IMR-90 (cell line): ENCODE data around the gene CNNM2. TPM values are rescaled to one million over a fixed set of nuclear protein-coding genes. Genes with fewer than 3 reads are reported as not detected.

Experiments
- ATAC-seq: fragments of 200-7000 bp; cut with Tn5 transposase; 2 replicates; pipeline ENCODE4 v1.9.1; 2020; ENCODE audit warnings: low read depth, mild to moderate bottlenecking, moderate library complexity
- BruUV-seq: library from RNA; stranded (reverse); fragments of 400-500 nt; replicated peaks from 2 replicates; lab custom pipeline; 2021; lab: Mats Ljungman, UMichigan
- CTCF ChIA-PET: fragments of 300-600 bp; formaldehyde crosslinking; extraction: SDS; loops from one replicate; lab custom pipeline; 2021; ENCODE audit warnings: antibody characterized with exemption; lab: Yijun Ruan, JAX
- POLR2A ChIA-PET: fragments of 300-600 bp; sonication (Branson Sonifier 250); formaldehyde crosslinking; loops from one replicate; lab custom pipeline; 2022; ENCODE audit warnings: antibody characterized with exemption; ENCODE audit not compliant: unreplicated experiment; lab: Charles Lee
- DNase-seq: peaks from one replicate; pipeline ENCODE4 v3.0.0; 2013
- H2AFZ ChIP-seq: replicated peaks from 2 replicates; pipeline ENCODE3; 2013; ENCODE audit warnings: low read length, mild to moderate bottlenecking; ENCODE audit not compliant: poor library complexity
- H2AK5ac ChIP-seq: 2 replicates; pipeline ENCODE4 v1.6.1; 2013; ENCODE audit warnings: low read depth, low read length, inconsistent platforms
- H2AK9ac ChIP-seq: replicated peaks from 2 replicates; pipeline ENCODE3; 2013; ENCODE audit warnings: mild to moderate bottlenecking, low read depth, low read length, moderate library complexity; ENCODE audit not compliant: poor library complexity
- H2BK120ac ChIP-seq: 2 replicates; pipeline ENCODE4 v1.6.1; 2013; ENCODE audit warnings: low read depth, low read length, inconsistent platforms
- H2BK15ac ChIP-seq: 3 replicates; pipeline ENCODE4 v1.6.1; 2013; ENCODE audit warnings: low read depth, low read length, inconsistent platforms
- H2BK20ac ChIP-seq: 2 replicates; pipeline ENCODE4 v1.6.1; 2013; ENCODE audit warnings: low read depth, mild to moderate bottlenecking, inconsistent platforms, low read length, moderate library complexity
- H2BK5ac ChIP-seq: 2 replicates; pipeline ENCODE4 v1.6.1; 2013; ENCODE audit warnings: mild to moderate bottlenecking, low read depth, low read length, inconsistent platforms; ENCODE audit not compliant: poor library complexity, severe bottlenecking
- H3K14ac ChIP-seq: replicated peaks from 2 replicates; pipeline ENCODE4 v1.6.1; 2013; ENCODE audit warnings: low read depth, low read length, inconsistent platforms
- H3K18ac ChIP-seq: 2 replicates; pipeline ENCODE4 v1.6.1; 2013; ENCODE audit warnings: low read depth, low read length, control low read depth
- H3K23ac ChIP-seq: 2 replicates; pipeline ENCODE4 v1.6.1; 2013; ENCODE audit warnings: low read depth, low read length, inconsistent platforms
- H3K27ac ChIP-seq: 2 replicates; pipeline ENCODE4 v1.5.1; 2013; ENCODE audit warnings: mild to moderate bottlenecking, control low read depth, low read length; ENCODE audit not compliant: insufficient read depth
- H3K27me3 ChIP-seq: 2 replicates; pipeline ENCODE4 v1.6.1; 2013; ENCODE audit warnings: low read length; ENCODE audit not compliant: control insufficient read depth, insufficient read depth
- H3K36me3 ChIP-seq: 2 replicates; pipeline ENCODE4 v1.6.1; 2013; ENCODE audit warnings: low read length, mixed read lengths; ENCODE audit not compliant: control insufficient read depth, insufficient read depth
- H3K4ac ChIP-seq: 2 replicates; pipeline ENCODE4 v1.6.1; 2013; ENCODE audit warnings: low read depth, low read length, inconsistent platforms
- H3K4me1 ChIP-seq: 2 replicates; pipeline ENCODE4 v1.6.1; 2013; ENCODE audit warnings: low read length, mixed read lengths; ENCODE audit not compliant: control insufficient read depth, insufficient read depth
- H3K4me2 ChIP-seq: 2 replicates; pipeline ENCODE4 v1.6.1; 2013; ENCODE audit warnings: low read depth, mild to moderate bottlenecking, control low read depth, low read length, moderate library complexity
- H3K4me3 ChIP-seq: 2 replicates; pipeline ENCODE4 v1.5.1; 2013; ENCODE audit warnings: low read depth, mild to moderate bottlenecking, control low read depth, low read length, moderate library complexity; ENCODE audit not compliant: insufficient read depth
- H3K56ac ChIP-seq: 2 replicates; pipeline ENCODE4 v1.6.1; 2013; ENCODE audit warnings: low read length, inconsistent platforms; ENCODE audit not compliant: insufficient read depth; ENCODE audit errors: extremely low read depth
- H3K79me1 ChIP-seq, 2 experiments: 2 replicates each; pipeline ENCODE4 v1.6.1; 2013; ENCODE audit warnings: low read length in 2 of 2, inconsistent platforms in 1 of 2, low read depth in 1 of 2
- H3K9ac ChIP-seq: 2 replicates; pipeline ENCODE4 v1.6.1; 2013; ENCODE audit warnings: low read depth, low read length, control low read depth
- H3K9me1 ChIP-seq: 2 replicates; pipeline ENCODE4 v1.6.1; 2013; ENCODE audit warnings: low read length, inconsistent platforms; ENCODE audit not compliant: insufficient read depth
- H3K9me3 ChIP-seq: 2 replicates; pipeline ENCODE4 v1.6.1; 2013; ENCODE audit warnings: low read length; ENCODE audit not compliant: control insufficient read depth, insufficient read depth
- H4K20me1 ChIP-seq: 2 replicates; pipeline ENCODE4 v1.6.1; 2013; ENCODE audit warnings: low read length, inconsistent platforms; ENCODE audit not compliant: insufficient read depth
- H4K5ac ChIP-seq: 2 replicates; pipeline ENCODE4 v1.6.1; 2013; ENCODE audit warnings: mild to moderate bottlenecking, low read depth, low read length, control low read depth
- H4K8ac ChIP-seq, 2 experiments: 2 replicates each; pipeline ENCODE4 v1.6.1; 2013; ENCODE audit warnings: low read depth in 2 of 2, low read length in 2 of 2, control low read depth in 1 of 2, inconsistent platforms in 1 of 2
- H4K91ac ChIP-seq: 2 replicates; pipeline ENCODE4 v1.6.1; 2013; ENCODE audit warnings: low read depth, low read length, inconsistent platforms; ENCODE audit not compliant: insufficient read depth
- RFX5 ChIP-seq: IDR thresholded peaks from 2 replicates; pipeline ENCODE4 v1.8.0; 2012; ENCODE audit warnings: low read depth, mild to moderate bottlenecking, low read length, moderate library complexity
- SMC3 ChIP-seq: fragments of 150-350 bp; IDR thresholded peaks from 2 replicates; pipeline ENCODE4 v1.6.1; 2016; ENCODE audit warnings: low read depth, mild to moderate bottlenecking, antibody characterized with exemption, low read length, moderate library complexity
- WGBS, 2 experiments: methylation state at CpG; one replicate each; pipeline versions ENCODE4 v1.1.5 to v1.1.7; 2013; ENCODE audit warnings: missing lambda C conversion rate in 2 of 2; ENCODE audit not compliant: insufficient read length in 1 of 2; ENCODE audit errors: extremely low coverage in 2 of 2; 5-methylcytosine and 5-hydroxymethylcytosine counted together
- dilution Hi-C: fragments of 300-500 bp; cut with HindIII; formaldehyde crosslinking; loops from one replicate; pipeline ENCODE4 v1.14.3; 2018; ENCODE audit warnings: low sequenced_read_pairs; ENCODE audit not compliant: unreplicated experiment
- in situ Hi-C: fragments of 300-500 bp; cut with MboI; formaldehyde crosslinking; loops from 3 replicates; pipeline ENCODE4 v1.14.3; 2019; ENCODE audit warnings: low sequenced_read_pairs, inconsistent platforms, mixed read lengths
- intact Hi-C: fragments of 100-400 bp; cut with micrococcal nuclease; formaldehyde crosslinking; loops from 2 replicates; pipeline ENCODE4 v1.10.0; 2022
- polyA plus RNA-seq, 3 experiments: library from polyadenylated mRNA; depleted of rRNA; stranded (reverse); fragments of >200 nt; gene quantifications; 2 replicates each; pipeline ENCODE4 v1.2.3, GENCODE V29; 2012; ENCODE audit warnings: low replicate concordance in 1 of 3
- total RNA-seq: library from RNA; depleted of rRNA; stranded (reverse); fragments of >200 nt; gene quantifications from 2 replicates; pipeline ENCODE4 v1.2.3, GENCODE V29; 2012
- TF ChIP-seq, protein P1 (sequence below): fragments of 150-350 bp; IDR thresholded peaks from 2 replicates; pipeline ENCODE4 v1.6.1; 2017; ENCODE audit warnings: mild to moderate bottlenecking, antibody characterized with exemption, low read length, low read depth

The CNNM2 gene
- total and polyA plus RNA-seq, 2 of the 4 experiments (the other 2 are of a cell fraction) = 4.7 to 5.6 TPM

GRCh38 chr10:103086261-103086660 is 168.2 kb downstream of the CNNM2 start:
- H4K5ac ChIP-seq = peak overlapping the region; percentile 58; the same call in 1 of the 2 replicates

More at GRCh38 chr10:103086261-103086660, 168.2 kb downstream of the CNNM2 start:
- Histone ChIP-seq H2BK120ac (peak overlapping the region; percentile 81; the same call in 1 of the 2 replicates), H3K36me3 (peaks cover 55% of the 10 kb centered on the region), H3K56ac (no peak overlapping the region), H2BK5ac (peak overlapping the region; percentile 83), H4K8ac (no peak overlapping the region), H2AK5ac (no peak overlapping the region), H3K4me1 (peaks cover 15% of the 10 kb centered on the region), H2BK15ac (no peak overlapping the region), H3K23ac (no peak overlapping the region), H3K14ac (0 out of 2 replicates have a peak overlapping the region, but pooled peaks have one; percentile 65), H4K91ac (no peak overlapping the region; the same call in 1 of the 2 replicates), H3K18ac (peak overlapping the region; percentile 77), H3K4ac (peak overlapping the region; percentile 84; the same call in 1 of the 2 replicates), H4K20me1 (peaks cover 13% of the 10 kb centered on the region; the same call in 1 of the 2 replicates), H2AFZ (no peak overlapping the region), H2AK9ac (no peak overlapping the region), H3K9me1 (peaks cover 25% of the 10 kb centered on the region), H3K27me3 (no peaks in the 10 kb centered on the region), H3K79me1 (peaks cover 0 to 40% of the 10 kb centered on the region in 2 experiments; a peak in 3 of 4 replicates), H3K4me2 (peak overlapping the region; percentile 16; the same call in 1 of the 2 replicates), H2BK20ac (no peak overlapping the region), H3K27ac (peak overlapping the region; percentile 96; the same call in 1 of the 2 replicates), H3K9me3 (no peaks in the 10 kb centered on the region), H3K4me3 (no peak overlapping the region), H3K9ac (no peak overlapping the region)
- intact Hi-C loops (loop anchor here (1.0 kb wide), 1 partner anchor 158 kb away; no protein-coding TSS in a partner anchor), in situ Hi-C loops (loop anchor here (10.0 kb wide), 1 partner anchor 159 kb away; the partner anchor contains the start of gene RPEL1), dilution Hi-C loops (no loop called here)
- TF ChIP-seq RFX5 (no peak), SMC3 (no peak)
- TF ChIP-seq, protein P1, sequence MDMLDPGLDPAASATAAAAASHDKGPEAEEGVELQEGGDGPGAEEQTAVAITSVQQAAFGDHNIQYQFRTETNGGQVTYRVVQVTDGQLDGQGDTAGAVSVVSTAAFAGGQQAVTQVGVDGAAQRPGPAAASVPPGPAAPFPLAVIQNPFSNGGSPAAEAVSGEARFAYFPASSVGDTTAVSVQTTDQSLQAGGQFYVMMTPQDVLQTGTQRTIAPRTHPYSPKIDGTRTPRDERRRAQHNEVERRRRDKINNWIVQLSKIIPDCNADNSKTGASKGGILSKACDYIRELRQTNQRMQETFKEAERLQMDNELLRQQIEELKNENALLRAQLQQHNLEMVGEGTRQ = no peak
- POLR2A ChIA-PET = interaction anchor here (0.6 kb wide), 2 partner anchors 23 to 158 kb away, joined by 3 read pairs; no protein-coding TSS in a partner anchor
- DNase-seq (peak; percentile 65), ATAC-seq (peak; percentile 79)
- CTCF ChIA-PET = interaction anchor here (0.6 to 1.4 kb wide), 3 partner anchors 158 to 168 kb away, joined by 3 to 8 read pairs (median 5); partner anchors contain the start of gene CNNM2
- no TSS peak for BruUV-seq
- WGBS, 2 experiments = no CpG with 5 or more reads among the region's 2 CpGs
